Sigmoid colon (tissue), 7 donors: ENCODE data around the gene ANKHD1. TPM values are rescaled to one million over a fixed set of nuclear protein-coding genes. Genes with fewer than 3 reads are reported as not detected.

Experiments
- DNase-seq: peaks from one replicate; pipeline ENCODE4 v3.0.0-alpha.2; 2019
- H3K27ac ChIP-seq, 4 donors: fragments of 200-600 bp; sonication (generic); one replicate each; pipeline ENCODE4 v1.5.1; 2016 to 2019; ENCODE audit warnings: mild to moderate bottlenecking in 1 of 4
- H3K27me3 ChIP-seq, 3 donors: fragments of 200-600 bp; sonication (generic); one replicate each; pipeline ENCODE4 v1.5.1; 2019; ENCODE audit warnings: mild to moderate bottlenecking in 1 of 3
- H3K36me3 ChIP-seq, 4 donors: fragments of 200-600 bp; sonication (generic); one replicate each; pipeline ENCODE4 v1.5.1; 2016 to 2019
- H3K4me1 ChIP-seq, 4 donors: fragments of 200-600 bp; sonication (generic); one replicate each; pipeline ENCODE4 v1.5.1; 2017 to 2019
- H3K4me3 ChIP-seq, 4 donors: fragments of 200-600 bp; sonication (generic); one replicate each; pipeline ENCODE4 v1.5.1; 2017 to 2019; ENCODE audit warnings: mild to moderate bottlenecking in 2 of 4, moderate library complexity in 1 of 4
- H3K9me3 ChIP-seq, 4 donors: fragments of 200-600 bp in 3 of 4; sonication (generic) in 3 of 4; one replicate each; pipeline versions ENCODE4 v1.5.1 to v1.6.1; 2013 to 2019
- CTCF ChIP-seq, 4 experiments: fragments of 450-650 bp in 3 of 4; fragments of 200-600 bp in 1 of 4; IDR thresholded peaks; one replicate each; pipeline ENCODE4 v1.5.1; 2016 to 2019; ENCODE audit warnings: antibody characterized with exemption in 4 of 4, mild to moderate bottlenecking in 3 of 4, moderate library complexity in 2 of 4
- EP300 ChIP-seq, 4 donors: sonication (generic); formaldehyde crosslinking; IDR thresholded peaks; one replicate each; pipeline ENCODE4 v1.6.1; 2017; ENCODE audit warnings: antibody characterized with exemption in 4 of 4
- POLR2A ChIP-seq, 2 donors: fragments of 450-650 bp; IDR thresholded peaks; one replicate each; pipeline ENCODE4 v1.6.1; 2016; ENCODE audit warnings: antibody characterized with exemption in 2 of 2, mild to moderate bottlenecking in 2 of 2, moderate library complexity in 2 of 2
- POLR2AphosphoS5 ChIP-seq, 4 donors: sonication (generic); formaldehyde crosslinking; IDR thresholded peaks; one replicate each; pipeline ENCODE4 v1.6.1; 2017; ENCODE audit warnings: antibody characterized with exemption in 4 of 4
- WGBS, 2 donors: extraction: QIAGEN DNeasy Blood & Tissue Kit; methylation state at CpG; one replicate each; pipeline ENCODE4 v1.1.7; 2013; 5-methylcytosine and 5-hydroxymethylcytosine counted together
- intact Hi-C: fragments of 100-400 bp; cut with DNase I; formaldehyde crosslinking; loops from one replicate; pipeline ENCODE4 v1.15.1; 2023
- polyA plus RNA-seq, 3 donors: library from polyadenylated mRNA; stranded (reverse); fragments of 200-250 nt; gene quantifications; one replicate each; pipeline ENCODE4 v1.2.3, GENCODE V29; 2013
- total RNA-seq, 4 donors: library from RNA; depleted of rRNA; stranded (reverse); fragments of >200 nt; gene quantifications; one replicate each; pipeline ENCODE4 v1.1.0, GENCODE V29; 2016
- donor health status: healthy with polysubstance abuse.
- donor health status: Bipolar disorder and iron deficiency.
- donor health status: healthy.

Gene ANKHD1
- total and polyA plus RNA-seq, 7 donors = 25.8 to 109 (median 93.5) TPM

DNA sequence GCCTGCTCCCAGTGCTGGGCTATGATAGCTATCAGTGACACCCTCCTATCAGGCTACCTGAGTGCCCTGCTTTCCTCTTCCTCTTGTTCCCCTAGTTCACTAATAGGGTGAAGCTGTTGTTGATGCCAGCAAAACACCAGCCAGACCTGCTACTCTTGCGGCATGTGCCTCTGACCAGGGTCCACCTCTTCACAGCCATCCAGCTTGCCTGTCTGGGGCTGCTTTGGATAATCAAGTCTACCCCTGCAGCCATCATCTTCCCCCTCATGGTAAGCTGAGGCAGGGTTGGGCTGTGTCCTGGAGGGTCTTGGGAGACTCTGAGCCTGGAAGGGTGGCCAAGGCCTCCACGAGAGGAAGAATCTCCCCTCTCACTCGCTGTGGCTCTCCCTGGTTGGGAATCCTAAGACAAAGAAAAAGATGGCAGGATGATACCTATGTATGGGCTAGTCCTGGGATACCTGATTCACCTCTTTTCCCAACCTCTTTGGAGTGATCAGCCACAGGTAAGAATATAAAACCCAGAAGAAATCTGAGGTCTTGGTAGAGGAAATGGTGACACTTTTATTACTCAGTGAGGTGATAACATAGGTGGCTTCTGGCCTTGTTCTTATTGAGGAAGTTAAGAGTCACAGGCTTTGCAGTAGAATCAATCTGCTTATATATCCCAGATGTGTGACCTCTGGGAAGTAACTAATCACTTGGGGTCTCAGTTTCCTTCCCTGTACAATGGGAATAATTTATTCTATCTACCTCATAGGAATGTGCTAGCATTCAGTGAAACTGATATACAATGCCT, 30.1 kb upstream of the ANKHD1 start:
- no peak for DNase-seq
- H3K9me3 ChIP-seq = no peaks in the 10 kb centered on the region
- peaks cover 0 to 6% (median 1%) of the 10 kb centered on the region in 4 donors for H3K4me1 ChIP-seq
- no peak overlapping the region for H3K27ac ChIP-seq
- TF ChIP-seq EP300 (IDR thresholded peaks at IDR 0.05) (no peak), POLR2AphosphoS5 (IDR thresholded peaks at IDR 0.05) (no peak), CTCF (IDR thresholded peaks at IDR 0.05) (no peak), POLR2A (IDR thresholded peaks at IDR 0.05) (no peak)
- intact Hi-C loops = loop anchor here (5.0 to 10.0 kb wide), 2 partner anchors 273 to 671 kb away; partner anchors contain the start of genes IK and NDUFA2
- no peaks in the 10 kb centered on the region for H3K27me3 ChIP-seq
- no peaks in the 10 kb centered on the region for H3K36me3 ChIP-seq
- 94 to 95% methylated on average over 3 of the region's 3 CpGs for WGBS, 2 donors
- no peak overlapping the region for H3K4me3 ChIP-seq

- DNase-seq = peak; percentile 83
- H3K36me3 ChIP-seq = no peaks in the 10 kb centered on the region
- TF ChIP-seq EP300 (IDR thresholded peaks at IDR 0.05) = no peak
- peak; percentile 46 to 84 (median 78) for TF ChIP-seq CTCF (IDR thresholded peaks at IDR 0.05)
- no peak for TF ChIP-seq POLR2A (IDR thresholded peaks at IDR 0.05)
- H3K9me3 ChIP-seq = no peaks in the 10 kb centered on the region
- 6 to 11% methylated on average over 2 of the region's 2 CpGs for WGBS, 2 donors
- intact Hi-C loops = loop anchor here (5.0 to 10.0 kb wide), 2 partner anchors 272 to 669 kb away; partner anchors contain the start of genes IK and NDUFA2
- peaks cover 0 to 6% (median 1%) of the 10 kb centered on the region in 4 donors for H3K4me1 ChIP-seq
- H3K27ac ChIP-seq = no peak overlapping the region
- no peaks in the 10 kb centered on the region for H3K27me3 ChIP-seq
- H3K4me3 ChIP-seq = no peak overlapping the region
Observed at GRCh38 chr5:140372971-140373487, 28.6 kb upstream of the ANKHD1 start.

- TF ChIP-seq POLR2A (IDR thresholded peaks at IDR 0.05) (no peak), POLR2AphosphoS5 (IDR thresholded peaks at IDR 0.05) (no peak), CTCF (IDR thresholded peaks at IDR 0.05) (no peak), EP300 (IDR thresholded peaks at IDR 0.05) (no peak)
- Histone ChIP-seq H3K4me3 (no peak overlapping the region), H3K27ac (no peak overlapping the region), H3K36me3 (no peaks in the 10 kb centered on the region), H3K9me3 (no peaks in the 10 kb centered on the region), H3K27me3 (no peaks in the 10 kb centered on the region), H3K4me1 (no peaks in the 10 kb centered on the region)
- 92 to 96% methylated on average over 4 of the region's 4 CpGs for WGBS, 2 donors
- intact Hi-C loops = no loop called here
- no peak for DNase-seq
Observed at GRCh38 chr5:140381351-140381750, 20.3 kb upstream of the ANKHD1 start.

DNA sequence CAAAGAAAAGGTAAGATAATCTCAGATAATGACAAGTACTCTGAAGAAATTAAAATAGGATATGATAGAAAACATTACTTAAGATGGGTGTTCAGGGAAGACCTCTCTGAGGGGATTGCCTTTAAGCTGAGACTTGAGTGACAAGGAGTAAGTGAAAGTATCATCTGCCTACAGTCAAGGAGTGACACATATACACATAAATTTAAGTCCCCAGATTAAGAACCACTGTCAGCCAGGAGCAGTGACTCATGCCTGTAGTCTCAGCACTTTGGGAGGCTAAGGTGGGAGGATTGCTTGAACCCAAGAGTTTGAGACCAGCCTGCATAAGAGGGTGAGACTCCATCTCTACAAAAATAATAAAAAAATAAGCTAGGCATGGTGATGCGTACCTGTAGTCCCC, 19.7 kb upstream of the ANKHD1 start:
- Histone ChIP-seq H3K36me3 (no peaks in the 10 kb centered on the region), H3K27ac (no peak overlapping the region), H3K4me3 (no peak overlapping the region), H3K27me3 (no peaks in the 10 kb centered on the region), H3K4me1 (no peaks in the 10 kb centered on the region), H3K9me3 (no peaks in the 10 kb centered on the region)
- WGBS, 2 donors = 95 to 97% methylated on average over 1 of the region's 1 CpG
- intact Hi-C loops = no loop called here
- TF ChIP-seq EP300 (IDR thresholded peaks at IDR 0.05) (no peak), POLR2A (IDR thresholded peaks at IDR 0.05) (no peak), CTCF (IDR thresholded peaks at IDR 0.05) (no peak), POLR2AphosphoS5 (IDR thresholded peaks at IDR 0.05) (no peak)
- no peak for DNase-seq
